A549 (cell line): Measurements from ENCODE around the gene CDH16. TPM values are rescaled to one million over a fixed set of nuclear protein-coding genes. Genes with fewer than 3 reads are reported as not detected.

Experiments
- ATAC-seq, 2 experiments: fragments of 200-7000 bp in 1 of 2; fragments of >200 bp in 1 of 2; cut with Nextera tagmentation in 1 of 2; cut with Tn5 transposase in 1 of 2; 3 replicates each; pipeline versions ENCODE4 v1.8.0 to v1.9.1; 2018 to 2020; ENCODE audit warnings: mild to moderate bottlenecking in 1 of 2, moderate library complexity in 1 of 2
- CTCF ChIA-PET: fragments of 300-600 bp; sonication (Branson Sonifier 250); formaldehyde crosslinking; extraction: SDS; loops from one replicate; lab custom pipeline; 2021; ENCODE audit warnings: antibody characterized with exemption, inconsistent platforms; lab: Yijun Ruan, JAX
- POLR2A ChIA-PET: fragments of 350-600 bp; formaldehyde crosslinking; extraction: SDS; loops from one replicate; lab custom pipeline; 2021; ENCODE audit warnings: antibody characterized with exemption, inconsistent platforms; lab: Yijun Ruan, JAX
- DNase-seq, 2 experiments: peaks; one replicate each; pipeline versions ENCODE4 v3.0.0 to v3.0.0-alpha.2; 2011 to 2016; ENCODE audit warnings: low read depth in 1 of 2, low spot score in 1 of 2
- FAIRE-seq: peaks from 2 replicates; lab custom pipeline; 2011; peaks lifted over from hg19 to GRCh38; lab: Jason Lieb, UNC
- H3K27ac ChIP-seq, 2 experiments: fragments of >200 bp; sonication (Bioruptor Twin); formaldehyde crosslinking; 3 replicates each; pipeline ENCODE4 v1.5.1; 2016 to 2017
- H3K4me1 ChIP-seq: fragments of >200 bp; sonication (Bioruptor Twin); formaldehyde crosslinking; 3 replicates; pipeline ENCODE4 v1.6.1; 2016
- H3K4me2 ChIP-seq: fragments of >200 bp; sonication (Bioruptor Twin); formaldehyde crosslinking; 3 replicates; pipeline ENCODE4 v1.6.1; 2016
- H3K4me3 ChIP-seq: fragments of >200 bp; sonication (Bioruptor Twin); formaldehyde crosslinking; 3 replicates; pipeline ENCODE4 v1.5.1; 2016
- H3K9me3 ChIP-seq: fragments of >200 bp; sonication (Bioruptor Twin); formaldehyde crosslinking; 3 replicates; pipeline ENCODE4 v1.6.1; 2016
- CEBPB ChIP-seq, 2 experiments: fragments of >200 bp in 1 of 2; sonication (Bioruptor Twin) in 1 of 2; formaldehyde crosslinking in 1 of 2; IDR thresholded peaks; 2 replicates each; pipeline ENCODE4 v1.6.1; 2012 to 2016
- CHD2 ChIP-seq: fragments of 150-350 bp; IDR thresholded peaks from 2 replicates; pipeline ENCODE4 v1.6.1; 2014; ENCODE audit warnings: low read length; ENCODE audit not compliant: partially characterized antibody
- EHF ChIP-seq: fragments of 250-450 bp; sonication (Bioruptor Pico); IDR thresholded peaks from 2 replicates; pipeline ENCODE4 v1.5.0; 2020; ENCODE audit warnings: mild to moderate bottlenecking
- EHMT2 ChIP-seq: fragments of 200-600 bp; sonication (generic); IDR thresholded peaks from 2 replicates; pipeline ENCODE4 v1.6.1; 2016; ENCODE audit warnings: antibody characterized with exemption, low read depth, mild to moderate bottlenecking, moderate library complexity
- EP300 ChIP-seq, 2 experiments: fragments of >200 bp; sonication (Bioruptor Twin); formaldehyde crosslinking; IDR thresholded peaks; 2 replicates in 1 of 2; 3 replicates in 1 of 2; pipeline ENCODE4 v1.6.1; 2016 to 2017
- FOSB ChIP-seq: fragments of 250-450 bp; sonication (Bioruptor Pico); IDR thresholded peaks from 2 replicates; pipeline ENCODE4 v1.5.0; 2020; ENCODE audit warnings: mild to moderate bottlenecking, moderate library complexity
- FOSL2 ChIP-seq, 2 experiments: fragments of 450-650 bp in 1 of 2; fragments of >200 bp in 1 of 2; sonication (Bioruptor Twin) in 1 of 2; formaldehyde crosslinking; IDR thresholded peaks; 2 replicates each; pipeline versions ENCODE4 v1.5.0 to v1.6.1; 2016 to 2020; ENCODE audit warnings: mild to moderate bottlenecking in 1 of 2, moderate library complexity in 1 of 2
- GATA3 ChIP-seq: IDR thresholded peaks from 2 replicates; pipeline ENCODE4 v1.6.1; 2012; ENCODE audit warnings: borderline replicate concordance
- HDAC2 ChIP-seq: fragments of 200-600 bp; sonication (generic); IDR thresholded peaks from 2 replicates; pipeline ENCODE4 v1.6.1; 2016
- HEYL ChIP-seq: fragments of 250-450 bp; sonication (Bioruptor Pico); IDR thresholded peaks from 2 replicates; pipeline ENCODE4 v1.8.0; 2021; ENCODE audit warnings: mild to moderate bottlenecking, moderate library complexity
- JUN ChIP-seq, 2 experiments: fragments of >200 bp; sonication (Bioruptor Twin); formaldehyde crosslinking; IDR thresholded peaks; 2 replicates in 1 of 2; 3 replicates in 1 of 2; pipeline ENCODE4 v1.6.1; 2016 to 2017
- JUNB ChIP-seq: fragments of >200 bp; sonication (Bioruptor Twin); formaldehyde crosslinking; IDR thresholded peaks from 2 replicates; pipeline ENCODE4 v1.6.1; 2016
- KDM5A ChIP-seq: fragments of 200-600 bp; sonication (generic); IDR thresholded peaks from 2 replicates; pipeline ENCODE4 v1.6.1; 2016; ENCODE audit warnings: antibody characterized with exemption, mild to moderate bottlenecking
- MAZ ChIP-seq: fragments of 150-350 bp; IDR thresholded peaks from 2 replicates; pipeline ENCODE4 v1.6.1; 2014; ENCODE audit warnings: antibody characterized with exemption, low read depth, low read length, borderline replicate concordance
- NFE2L2 ChIP-seq: fragments of 150-350 bp; conservative IDR thresholded peaks from 2 replicates; pipeline ENCODE4 v1.6.1; 2014; ENCODE audit warnings: low read length
- RAD21 ChIP-seq, 2 experiments: fragments of >200 bp in 1 of 2; sonication (Bioruptor Twin) in 1 of 2; formaldehyde crosslinking in 1 of 2; IDR thresholded peaks in 1 of 2; conservative IDR thresholded peaks in 1 of 2; 2 replicates in 1 of 2; 3 replicates in 1 of 2; pipeline ENCODE4 v1.6.1; 2012 to 2018; ENCODE audit warnings: inconsistent platforms in 1 of 2
- RARB ChIP-seq: fragments of 250-450 bp; sonication (Bioruptor Pico); IDR thresholded peaks from 2 replicates; pipeline ENCODE4 v1.8.0; 2021; ENCODE audit warnings: mild to moderate bottlenecking, moderate library complexity
- RNF2 ChIP-seq: fragments of 200-600 bp; sonication (generic); IDR thresholded peaks from 2 replicates; pipeline ENCODE4 v1.6.1; 2016; ENCODE audit warnings: low read depth, mild to moderate bottlenecking, antibody characterized with exemption, moderate library complexity, borderline replicate concordance
- SREBF2 ChIP-seq: fragments of 450-650 bp; IDR thresholded peaks from 2 replicates; pipeline ENCODE4 v1.6.1; 2014; ENCODE audit warnings: mild to moderate bottlenecking, moderate library complexity
- TFCP2L1 ChIP-seq: fragments of 250-450 bp; sonication (Bioruptor Pico); IDR thresholded peaks from 2 replicates; pipeline ENCODE4 v1.5.0; 2021; ENCODE audit warnings: mild to moderate bottlenecking
- ZFP36 ChIP-seq: fragments of 450-650 bp; IDR thresholded peaks from 2 replicates; pipeline ENCODE4 v1.6.1; 2014; ENCODE audit warnings: borderline replicate concordance; ENCODE audit not compliant: partially characterized antibody
- ZNF302 ChIP-seq: fragments of 250-450 bp; sonication (Bioruptor Pico); IDR thresholded peaks from 2 replicates; pipeline ENCODE4 v1.9.0; 2021; ENCODE audit warnings: inconsistent platforms, mild to moderate bottlenecking, moderate library complexity
- ZSCAN20 ChIP-seq: fragments of 250-450 bp; sonication (Bioruptor Pico); IDR thresholded peaks from 2 replicates; pipeline ENCODE4 v1.8.0; 2022; ENCODE audit warnings: mild to moderate bottlenecking, moderate library complexity
- WGBS: methylation state at CpG from one replicate; pipeline ENCODE4 v1.1.6; 2017; ENCODE audit errors: missing lambda C conversion rate; 5-methylcytosine and 5-hydroxymethylcytosine counted together
- polyA plus RNA-seq, 4 experiments: library from polyadenylated mRNA; depleted of rRNA in 3 of 4; stranded (reverse); fragments of >200 nt; fragmentation: RNase III in 1 of 4; extraction: RNeasy Plus Mini Kit Qiagen cat#74134 plus additional on column Dnase treatment in 1 of 4; gene quantifications; 2 replicates in 3 of 4; 3 replicates in 1 of 4; pipeline ENCODE4 v1.2.3, GENCODE V29; 2011 to 2017
- TF ChIP-seq, protein P1 (sequence below): IDR thresholded peaks from 2 replicates; pipeline ENCODE4 v1.6.1; 2012
- TF ChIP-seq, protein P2 (sequence below): fragments of 250-450 bp; sonication (Bioruptor Pico); IDR thresholded peaks from 2 replicates; pipeline ENCODE4 v1.5.0; 2021; ENCODE audit warnings: mild to moderate bottlenecking, moderate library complexity, borderline replicate concordance
- TF ChIP-seq, protein P3 (sequence below): fragments of >200 bp; sonication (Bioruptor Twin); formaldehyde crosslinking; IDR thresholded peaks from 3 replicates; pipeline ENCODE4 v1.6.1; 2016
- TF ChIP-seq, protein P4 (sequence below): fragments of >200 bp; sonication (Bioruptor Twin); formaldehyde crosslinking; IDR thresholded peaks from 2 replicates; pipeline ENCODE4 v1.6.1; 2016

The CDH16 gene
- polyA plus RNA-seq, 2 of the 4 experiments (the other 2 are of a cell fraction): 0.18 to 0.25 TPM

DNA sequence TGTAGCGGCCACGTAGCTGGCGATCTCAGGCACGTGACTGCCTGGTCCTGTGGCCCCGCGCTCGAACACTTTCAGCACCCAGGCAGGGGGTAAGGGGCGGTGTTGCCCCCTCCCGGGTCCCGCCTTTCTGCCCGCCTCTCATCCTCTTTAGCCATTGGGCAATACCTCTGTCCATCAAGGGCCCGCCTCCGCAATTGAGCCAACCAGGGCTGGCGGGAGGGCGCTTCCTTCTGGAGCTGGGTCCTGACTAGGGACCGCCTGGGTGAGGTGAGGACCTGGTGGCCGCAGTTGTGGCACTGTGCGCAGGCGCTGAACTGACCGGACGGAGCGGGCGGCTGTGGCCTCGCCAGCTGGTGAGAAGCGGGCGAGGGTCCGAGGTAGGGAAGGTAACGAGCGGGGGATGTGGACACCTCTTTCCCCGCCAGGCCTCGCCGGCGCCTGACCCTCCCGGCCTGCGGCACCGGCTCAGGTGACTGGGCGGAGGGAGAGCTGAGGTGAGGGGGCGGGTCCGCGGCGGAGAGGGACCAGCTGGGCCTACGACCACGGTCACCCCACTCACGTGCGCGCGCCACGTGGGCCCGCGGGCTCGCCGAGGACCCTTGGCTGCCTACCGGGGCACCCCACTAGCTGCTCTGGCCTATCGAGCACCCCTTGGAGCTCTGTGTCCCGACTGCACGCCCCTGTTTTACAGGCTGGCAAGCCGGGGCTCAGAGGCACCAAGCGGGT lies 38.2 kb downstream of the CDH16 start, which contains the start of gene PDP2 (continued):
- no peak for TF ChIP-seq FOSL2 (IDR thresholded peaks at IDR 0.05)
- TF ChIP-seq FOSL2 (CRISPR knock-in tag; IDR thresholded peaks at IDR 0.05): no peak
- TF ChIP-seq HDAC2: no peak
- no peak for TF ChIP-seq MAZ
- no peak for TF ChIP-seq NFE2L2
- TF ChIP-seq ZNF302 (CRISPR knock-in tag): no peak
- peak in 1 of 2 experiments; percentile 24; a peak in 1 of 5 replicates for TF ChIP-seq JUN (IDR thresholded peaks at IDR 0.05)
- TF ChIP-seq GATA3: no peak
- no peak for TF ChIP-seq CHD2
- no peak for TF ChIP-seq RNF2
- TF ChIP-seq EHF (CRISPR knock-in tag): no peak
- no peak for TF ChIP-seq RARB (CRISPR knock-in tag)
- TF ChIP-seq, protein P1, sequence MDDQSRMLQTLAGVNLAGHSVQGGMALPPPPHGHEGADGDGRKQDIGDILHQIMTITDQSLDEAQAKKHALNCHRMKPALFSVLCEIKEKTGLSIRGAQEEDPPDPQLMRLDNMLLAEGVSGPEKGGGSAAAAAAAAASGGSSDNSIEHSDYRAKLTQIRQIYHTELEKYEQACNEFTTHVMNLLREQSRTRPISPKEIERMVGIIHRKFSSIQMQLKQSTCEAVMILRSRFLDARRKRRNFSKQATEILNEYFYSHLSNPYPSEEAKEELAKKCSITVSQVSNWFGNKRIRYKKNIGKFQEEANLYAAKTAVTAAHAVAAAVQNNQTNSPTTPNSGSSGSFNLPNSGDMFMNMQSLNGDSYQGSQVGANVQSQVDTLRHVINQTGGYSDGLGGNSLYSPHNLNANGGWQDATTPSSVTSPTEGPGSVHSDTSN: peak; percentile 99
- TF ChIP-seq EP300 (IDR thresholded peaks at IDR 0.05): no peak
- TF ChIP-seq ZFP36: no peak
- no peak for TF ChIP-seq EHMT2
- TF ChIP-seq, protein P2, sequence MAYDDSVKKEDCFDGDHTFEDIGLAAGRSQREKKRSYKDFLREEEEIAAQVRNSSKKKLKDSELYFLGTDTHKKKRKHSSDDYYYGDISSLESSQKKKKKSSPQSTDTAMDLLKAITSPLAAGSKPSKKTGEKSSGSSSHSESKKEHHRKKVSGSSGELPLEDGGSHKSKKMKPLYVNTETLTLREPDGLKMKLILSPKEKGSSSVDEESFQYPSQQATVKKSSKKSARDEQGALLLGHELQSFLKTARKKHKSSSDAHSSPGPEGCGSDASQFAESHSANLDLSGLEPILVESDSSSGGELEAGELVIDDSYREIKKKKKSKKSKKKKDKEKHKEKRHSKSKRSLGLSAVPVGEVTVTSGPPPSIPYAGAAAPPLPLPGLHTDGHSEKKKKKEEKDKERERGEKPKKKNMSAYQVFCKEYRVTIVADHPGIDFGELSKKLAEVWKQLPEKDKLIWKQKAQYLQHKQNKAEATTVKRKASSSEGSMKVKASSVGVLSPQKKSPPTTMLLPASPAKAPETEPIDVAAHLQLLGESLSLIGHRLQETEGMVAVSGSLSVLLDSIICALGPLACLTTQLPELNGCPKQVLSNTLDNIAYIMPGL (CRISPR knock-in tag): no peak
- TF ChIP-seq HEYL (CRISPR knock-in tag): no peak
- TF ChIP-seq ZSCAN20 (CRISPR knock-in tag): no peak
- TF ChIP-seq FOSB (CRISPR knock-in tag): no peak
- TF ChIP-seq, protein P3, sequence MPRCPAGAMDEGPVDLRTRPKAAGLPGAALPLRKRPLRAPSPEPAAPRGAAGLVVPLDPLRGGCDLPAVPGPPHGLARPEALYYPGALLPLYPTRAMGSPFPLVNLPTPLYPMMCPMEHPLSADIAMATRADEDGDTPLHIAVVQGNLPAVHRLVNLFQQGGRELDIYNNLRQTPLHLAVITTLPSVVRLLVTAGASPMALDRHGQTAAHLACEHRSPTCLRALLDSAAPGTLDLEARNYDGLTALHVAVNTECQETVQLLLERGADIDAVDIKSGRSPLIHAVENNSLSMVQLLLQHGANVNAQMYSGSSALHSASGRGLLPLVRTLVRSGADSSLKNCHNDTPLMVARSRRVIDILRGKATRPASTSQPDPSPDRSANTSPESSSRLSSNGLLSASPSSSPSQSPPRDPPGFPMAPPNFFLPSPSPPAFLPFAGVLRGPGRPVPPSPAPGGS: no peak
- TF ChIP-seq SREBF2: no peak
- no peak for TF ChIP-seq JUNB
- TF ChIP-seq RAD21 (conservative IDR thresholded peaks at IDR 0.05 in 1 of 2, IDR thresholded peaks at IDR 0.05 in 1 of 2): no peak

DNA sequence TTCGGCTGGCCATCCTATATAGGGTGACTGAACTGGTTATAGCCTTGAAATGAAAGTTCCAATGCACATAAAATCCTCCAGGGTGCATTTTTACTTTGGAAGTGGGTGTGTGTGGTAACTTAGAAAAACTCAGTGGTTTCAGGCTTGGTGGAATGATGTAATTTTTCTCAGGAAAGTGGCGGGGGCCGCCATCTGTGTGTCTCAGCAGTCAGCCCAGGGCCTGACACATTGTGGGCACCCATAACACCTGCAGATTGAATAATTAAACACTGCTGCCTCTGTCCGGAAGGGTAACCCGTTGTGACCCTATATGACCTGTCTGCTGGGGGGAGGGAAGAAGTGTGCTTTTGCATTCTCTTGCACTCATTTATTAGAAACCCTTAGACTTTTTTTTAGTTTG lies 40.6 kb downstream of the CDH16 start:
- FAIRE-seq: no peak
- ATAC-seq: no peak
- POLR2A ChIA-PET: no interaction called here
- no peak overlapping the region for H3K4me3 ChIP-seq
- WGBS: 67% methylated on average over 5 of the region's 5 CpGs
- H3K27ac ChIP-seq: no peak overlapping the region
- CTCF ChIA-PET: interaction anchor here (1.0 to 2.1 kb wide), 5 partner anchors 10 to 47 kb away, joined by 3 to 15 read pairs (median 4); partner anchors contain the start of gene NAE1
- peaks cover 6% of the 10 kb centered on the region; the same call in 1 of the 3 replicates for H3K4me1 ChIP-seq
- no peak overlapping the region for H3K4me2 ChIP-seq
- TF ChIP-seq KDM5A (no peak), TFCP2L1 (CRISPR knock-in tag) (no peak), CEBPB (IDR thresholded peaks at IDR 0.05) (no peak), MAZ (no peak), CHD2 (no peak), EP300 (IDR thresholded peaks at IDR 0.05) (no peak), FOSL2 (IDR thresholded peaks at IDR 0.05) (no peak), FOSL2 (CRISPR knock-in tag; IDR thresholded peaks at IDR 0.05) (no peak)
- TF ChIP-seq, protein P4, sequence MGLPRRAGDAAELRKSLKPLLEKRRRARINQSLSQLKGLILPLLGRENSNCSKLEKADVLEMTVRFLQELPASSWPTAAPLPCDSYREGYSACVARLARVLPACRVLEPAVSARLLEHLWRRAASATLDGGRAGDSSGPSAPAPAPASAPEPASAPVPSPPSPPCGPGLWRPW: no peak
- H3K9me3 ChIP-seq: no peaks in the 10 kb centered on the region
- no peak for DNase-seq
